Transverse colon (tissue), 4 donors: Measurements from ENCODE around the gene DAND5. TPM values are rescaled to one million over a fixed set of nuclear protein-coding genes. Genes with fewer than 3 reads are reported as not detected.

ENCODE experiments used
- DNase-seq: peaks from one replicate; pipeline ENCODE4 v3.0.0-alpha.2; 2019
- H3K27ac ChIP-seq, 4 donors: fragments of 200-600 bp; sonication (generic); 2 replicates each; pipeline ENCODE4 v1.5.1; 2016 to 2018; ENCODE audit warnings: inconsistent platforms in 4 of 4
- H3K27me3 ChIP-seq: fragments of 200-600 bp; sonication (generic); 2 replicates; pipeline ENCODE4 v1.5.1; 2017; ENCODE audit warnings: inconsistent platforms
- H3K36me3 ChIP-seq, 4 donors: fragments of 200-600 bp; sonication (generic); 2 replicates each; pipeline ENCODE4 v1.5.1; 2017 to 2019; ENCODE audit warnings: inconsistent platforms in 4 of 4
- H3K4me1 ChIP-seq, 4 donors: fragments of 200-600 bp; sonication (generic); 2 replicates each; pipeline ENCODE4 v1.5.1; 2017 to 2020; ENCODE audit warnings: inconsistent platforms in 4 of 4
- H3K4me3 ChIP-seq, 4 donors: fragments of 200-600 bp; sonication (generic); 1 replicate in 1 of 4; 2 replicates in 3 of 4; pipeline versions ENCODE4 v1.5.1 to v1.6.1; 2017 to 2019; ENCODE audit warnings: inconsistent platforms in 4 of 4
- H3K9me3 ChIP-seq, 2 donors: fragments of 200-600 bp; sonication (generic); 2 replicates each; pipeline ENCODE4 v1.5.1; 2017 to 2019; ENCODE audit warnings: inconsistent platforms in 2 of 2
- CTCF ChIP-seq, 5 experiments: fragments of 200-600 bp in 3 of 5; fragments of 450-650 bp in 2 of 5; sonication (generic) in 3 of 5; IDR thresholded peaks; 1 replicate in 2 of 5; 2 replicates in 3 of 5; pipeline ENCODE4 v1.5.1; 2016 to 2017; ENCODE audit warnings: antibody characterized with exemption in 5 of 5, inconsistent platforms in 3 of 5, mild to moderate bottlenecking in 2 of 5, moderate library complexity in 1 of 5
- EP300 ChIP-seq: sonication (generic); formaldehyde crosslinking; IDR thresholded peaks from one replicate; pipeline ENCODE4 v1.6.1; 2017; ENCODE audit warnings: antibody characterized with exemption, low read depth
- POLR2A ChIP-seq: fragments of 450-650 bp; IDR thresholded peaks from one replicate; pipeline ENCODE4 v1.6.1; 2016; ENCODE audit warnings: antibody characterized with exemption, mild to moderate bottlenecking, moderate library complexity
- POLR2AphosphoS5 ChIP-seq, 3 donors: sonication (generic); formaldehyde crosslinking; IDR thresholded peaks; one replicate each; pipeline ENCODE4 v1.6.1; 2016; ENCODE audit warnings: antibody characterized with exemption in 3 of 3
- WGBS, 2 donors: methylation state at CpG; one replicate each; pipeline ENCODE4 v1.1.5; 2018; ENCODE audit warnings: low coverage in 1 of 2; 5-methylcytosine and 5-hydroxymethylcytosine counted together
- in situ Hi-C, 4 donors: fragments of 200-750 bp; cut with MboI; loops; one replicate each; pipeline versions ENCODE4 v1.15.0 to v1.15.1; 2017; ENCODE audit warnings: low sequenced_read_pairs in 3 of 4, low pct_ligation_motif_present in 1 of 4, low pct_unique_long_range_greater_than_20kb in 1 of 4
- intact Hi-C: fragments of 100-400 bp; cut with DNase I; formaldehyde crosslinking; loops from one replicate; pipeline ENCODE4 v1.15.1; 2023; ENCODE audit warnings: low total_unique reads
- total RNA-seq, 4 donors: library from RNA; depleted of rRNA; stranded (reverse); fragments of >200 nt; gene quantifications; one replicate each; pipeline ENCODE4 v1.1.0, GENCODE V29; 2016

DAND5 gene
- total RNA-seq, 4 donors from 2014 or later: 0.27 to 0.32 TPM; not detected in 2

GRCh38 chr19:13007292-13008045 lies 38.1 kb downstream of the DAND5 start:
- Histone ChIP-seq H3K4me1 (peaks cover 41 to 90% (median 78%) of the 10 kb centered on the region in 4 donors), H3K4me3 (no peak overlapping the region), H3K9me3 (no peaks in the 10 kb centered on the region), H3K36me3 (no peaks in the 10 kb centered on the region), H3K27ac (peak overlapping the region; percentile 70 to 91 (median 83)), H3K27me3 (peaks cover 13% of the 10 kb centered on the region)
- TF ChIP-seq EP300: no peak
- peak in 1 of 3 donors; percentile 16 for TF ChIP-seq POLR2AphosphoS5 (IDR thresholded peaks at IDR 0.05)
- WGBS, 2 donors: 27% methylated on average over 17 of the region's 17 CpGs; no CpG with 5 or more reads in 1 of the 2 donors
- in situ Hi-C loops (no loop called here), intact Hi-C loops (no loop called here)
- DNase-seq: no peak

GRCh38 chr19:13008926-13009787 lies 39.8 kb downstream of the DAND5 start:
- DNase-seq: no peak
- in situ Hi-C loops: no loop called here
- no peak for TF ChIP-seq POLR2A
- no peak for TF ChIP-seq POLR2AphosphoS5 (IDR thresholded peaks at IDR 0.05)
- TF ChIP-seq CTCF (IDR thresholded peaks at IDR 0.05): no peak
- no peak for TF ChIP-seq EP300
- H3K27me3 ChIP-seq: peaks cover 14% of the 10 kb centered on the region
- 86 to 98% methylated on average over 12 to 28 of the region's 28 CpGs for WGBS, 2 donors
- H3K4me3 ChIP-seq: no peak overlapping the region
- peak overlapping the region; percentile 70 to 91 (median 83) for H3K27ac ChIP-seq
- H3K4me1 ChIP-seq: peaks cover 51 to 90% (median 85%) of the 10 kb centered on the region in 4 donors
- no peaks in the 10 kb centered on the region for H3K36me3 ChIP-seq
- no peaks in the 10 kb centered on the region for H3K9me3 ChIP-seq
- intact Hi-C loops: no loop called here

- in situ Hi-C loops (no loop called here), intact Hi-C loops (loop anchor here (10.0 kb wide), 1 partner anchor 54 kb away; no protein-coding TSS in a partner anchor)
- peaks cover 18% of the 10 kb centered on the region for H3K27me3 ChIP-seq
- H3K4me1 ChIP-seq: peaks cover 56 to 90% (median 85%) of the 10 kb centered on the region in 4 donors
- DNase-seq: no peak
- no peaks in the 10 kb centered on the region for H3K9me3 ChIP-seq
- no peak for TF ChIP-seq CTCF (IDR thresholded peaks at IDR 0.05)
- no peak overlapping the region for H3K4me3 ChIP-seq
- no peaks in the 10 kb centered on the region for H3K36me3 ChIP-seq
- 71% methylated on average over 62 of the region's 62 CpGs; no CpG with 5 or more reads in 1 of the 2 donors for WGBS, 2 donors
- peak overlapping the region; percentile 54 to 91 (median 83) for H3K27ac ChIP-seq
These were observed 40.9 kb downstream of the DAND5 start for GRCh38 chr19:13010038-13010991.

GRCh38 chr19:13010992-13011652 lies 41.7 kb downstream of the DAND5 start:
- no peak for TF ChIP-seq POLR2A
- no peak for TF ChIP-seq CTCF (IDR thresholded peaks at IDR 0.05)
- TF ChIP-seq EP300: no peak
- TF ChIP-seq POLR2AphosphoS5 (IDR thresholded peaks at IDR 0.05): no peak
- WGBS, 2 donors: 56 to 73% methylated on average over 9 to 39 of the region's 39 CpGs
- intact Hi-C loops: loop anchor here (10.0 kb wide), 1 partner anchor 54 kb away; no protein-coding TSS in a partner anchor
- Histone ChIP-seq H3K4me3 (no peak overlapping the region), H3K36me3 (no peaks in the 10 kb centered on the region), H3K27me3 (peaks cover 18% of the 10 kb centered on the region), H3K27ac (peak overlapping the region; percentile 87 to 91 (median 90)), H3K4me1 (peaks cover 55 to 95% (median 86%) of the 10 kb centered on the region in 4 donors), H3K9me3 (no peaks in the 10 kb centered on the region)
- DNase-seq: no peak
- in situ Hi-C loops: no loop called here
